ENCODE measurements around the gene HNRNPH3. TPM values are rescaled to one million over a fixed set of nuclear protein-coding genes. Genes with fewer than 3 reads are reported as not detected.

Gene HNRNPH3
- total RNA-seq, 1 donor from 2014 or later: 117 TPM

GRCh38 chr10:68367121-68367520, 35.3 kb downstream of the HNRNPH3 start:
- TF ChIP-seq CTCF (IDR thresholded peaks at IDR 0.05): no peak
- H3K27me3 ChIP-seq (ENCODE audit: low read depth): no peaks in the 10 kb centered on the region
- ATAC-seq (no peak), DNase-seq (no peak)
- no peaks in the 10 kb centered on the region for H3K4me1 ChIP-seq
- no peaks in the 10 kb centered on the region for H3K9me3 ChIP-seq
- intact Hi-C loops (cut with DNase I): no loop called here
- no peak overlapping the region for H3K4me3 ChIP-seq
- H3K27ac ChIP-seq: no peak overlapping the region
- peaks cover 69% of the 10 kb centered on the region for H3K36me3 ChIP-seq

DNA sequence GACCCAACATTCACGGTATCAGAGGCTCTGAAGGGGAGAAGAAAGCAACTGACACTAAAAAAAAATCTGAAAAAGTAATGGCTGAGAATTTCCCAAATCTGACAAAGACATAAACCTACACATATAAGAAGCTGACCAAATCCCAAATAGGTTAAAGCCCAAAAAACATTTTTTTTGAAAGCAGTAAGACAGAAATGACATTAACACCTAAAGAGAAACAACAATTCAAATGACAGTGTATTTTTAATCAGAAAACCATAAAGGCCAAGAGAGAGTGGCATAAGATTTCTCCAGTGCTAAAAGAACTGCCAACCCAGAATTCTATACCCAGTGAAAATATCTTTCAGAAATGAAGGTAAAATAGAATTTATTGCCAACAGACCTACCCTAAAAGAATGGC, 39.7 kb downstream of the HNRNPH3 start:
- Histone ChIP-seq H3K27me3 (ENCODE audit: low read depth) (no peaks in the 10 kb centered on the region), H3K27ac (no peak overlapping the region), H3K4me1 (no peaks in the 10 kb centered on the region), H3K36me3 (peaks cover 78% of the 10 kb centered on the region), H3K9me3 (peaks cover 5% of the 10 kb centered on the region), H3K4me3 (no peak overlapping the region)
- intact Hi-C loops (cut with DNase I): no loop called here
- no peak for ATAC-seq
- TF ChIP-seq CTCF (IDR thresholded peaks at IDR 0.05): no peak
- no peak for DNase-seq

GRCh38 chr10:68385740-68386139, 53.9 kb downstream of the HNRNPH3 start:
- ATAC-seq (no peak), DNase-seq (no peak)
- no peak for TF ChIP-seq CTCF (IDR thresholded peaks at IDR 0.05)
- intact Hi-C loops (cut with DNase I): no loop called here
- Histone ChIP-seq H3K4me1 (no peaks in the 10 kb centered on the region), H3K4me3 (no peak overlapping the region), H3K36me3 (peaks cover 97% of the 10 kb centered on the region), H3K9me3 (no peaks in the 10 kb centered on the region), H3K27ac (no peak overlapping the region), H3K27me3 (ENCODE audit: low read depth) (no peaks in the 10 kb centered on the region)

Other genes starting within 250 kb of the HNRNPH3 start
- not detected for gene MYPN, start 222.6 kb upstream of the HNRNPH3 start, total RNA-seq
- gene ATOH7, start 100.0 kb upstream of the HNRNPH3 start, total RNA-seq: not detected
- gene PBLD, start 864 bp downstream of the HNRNPH3 start, total RNA-seq: 2.6 TPM
- gene RUFY2, start 75.2 kb downstream of the HNRNPH3 start, total RNA-seq: 24.8 TPM
- 7.1 TPM for gene DNA2, start 139.9 kb downstream of the HNRNPH3 start, total RNA-seq
- 29.4 TPM for gene SLC25A16, start 195.5 kb downstream of the HNRNPH3 start, total RNA-seq
- gene TET1, start 228.3 kb downstream of the HNRNPH3 start, total RNA-seq: 1.8 TPM